LNCaP clone FGC (cell line): ENCODE data around the gene TDP1.

Experiments used
- DNase-seq: peaks from one replicate; pipeline ENCODE4 v3.0.0-alpha.2; 2011; ENCODE audit warnings: low read depth
- H3K4me3 ChIP-seq: 2 replicates; pipeline ENCODE4 v1.5.1; 2011; ENCODE audit warnings: mild to moderate bottlenecking, low read depth, low read length, control low read depth
- TF ChIP-seq, protein P1 (sequence below): IDR thresholded peaks from 2 replicates; pipeline ENCODE4 v1.5.1; 2012; ENCODE audit warnings: mild to moderate bottlenecking; ENCODE audit not compliant: control insufficient read depth, insufficient read depth; ENCODE audit errors: extremely low read depth

Gene TDP1

GRCh38 chr14:89911010-89911919 is 44.5 kb upstream of the TDP1 start:
- peak; percentile 48 for DNase-seq
- TF ChIP-seq, protein P1, sequence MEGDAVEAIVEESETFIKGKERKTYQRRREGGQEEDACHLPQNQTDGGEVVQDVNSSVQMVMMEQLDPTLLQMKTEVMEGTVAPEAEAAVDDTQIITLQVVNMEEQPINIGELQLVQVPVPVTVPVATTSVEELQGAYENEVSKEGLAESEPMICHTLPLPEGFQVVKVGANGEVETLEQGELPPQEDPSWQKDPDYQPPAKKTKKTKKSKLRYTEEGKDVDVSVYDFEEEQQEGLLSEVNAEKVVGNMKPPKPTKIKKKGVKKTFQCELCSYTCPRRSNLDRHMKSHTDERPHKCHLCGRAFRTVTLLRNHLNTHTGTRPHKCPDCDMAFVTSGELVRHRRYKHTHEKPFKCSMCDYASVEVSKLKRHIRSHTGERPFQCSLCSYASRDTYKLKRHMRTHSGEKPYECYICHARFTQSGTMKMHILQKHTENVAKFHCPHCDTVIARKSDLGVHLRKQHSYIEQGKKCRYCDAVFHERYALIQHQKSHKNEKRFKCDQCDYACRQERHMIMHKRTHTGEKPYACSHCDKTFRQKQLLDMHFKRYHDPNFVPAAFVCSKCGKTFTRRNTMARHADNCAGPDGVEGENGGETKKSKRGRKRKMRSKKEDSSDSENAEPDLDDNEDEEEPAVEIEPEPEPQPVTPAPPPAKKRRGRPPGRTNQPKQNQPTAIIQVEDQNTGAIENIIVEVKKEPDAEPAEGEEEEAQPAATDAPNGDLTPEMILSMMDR, result no peak
- peak overlapping the region; percentile 33 for H3K4me3 ChIP-seq

DNA sequence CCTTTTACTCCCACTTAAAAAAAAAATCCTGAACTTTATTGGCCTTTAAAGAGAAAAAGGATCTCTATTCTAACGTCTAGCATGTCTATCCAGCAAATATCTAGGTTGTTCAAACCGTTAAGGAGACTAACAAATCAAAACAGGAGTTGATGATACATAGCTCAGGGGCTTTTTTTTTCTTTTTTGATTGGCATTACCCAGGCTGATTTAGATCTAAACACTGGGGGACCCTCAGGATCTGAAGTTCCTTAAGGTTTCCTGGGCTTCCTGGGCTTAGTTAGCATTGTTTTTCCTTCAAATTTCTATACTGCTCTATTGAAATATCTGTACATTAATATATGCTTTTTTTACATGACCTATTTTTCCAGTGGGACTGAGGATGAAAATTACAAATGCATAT is 43.5 kb upstream of the TDP1 start:
- TF ChIP-seq, protein P1, result no peak
- H3K4me3 ChIP-seq, result no peak overlapping the region
- DNase-seq, result no peak

GRCh38 chr14:89912667-89913211 is 43.0 kb upstream of the TDP1 start:
- TF ChIP-seq, protein P1, result no peak

DNA sequence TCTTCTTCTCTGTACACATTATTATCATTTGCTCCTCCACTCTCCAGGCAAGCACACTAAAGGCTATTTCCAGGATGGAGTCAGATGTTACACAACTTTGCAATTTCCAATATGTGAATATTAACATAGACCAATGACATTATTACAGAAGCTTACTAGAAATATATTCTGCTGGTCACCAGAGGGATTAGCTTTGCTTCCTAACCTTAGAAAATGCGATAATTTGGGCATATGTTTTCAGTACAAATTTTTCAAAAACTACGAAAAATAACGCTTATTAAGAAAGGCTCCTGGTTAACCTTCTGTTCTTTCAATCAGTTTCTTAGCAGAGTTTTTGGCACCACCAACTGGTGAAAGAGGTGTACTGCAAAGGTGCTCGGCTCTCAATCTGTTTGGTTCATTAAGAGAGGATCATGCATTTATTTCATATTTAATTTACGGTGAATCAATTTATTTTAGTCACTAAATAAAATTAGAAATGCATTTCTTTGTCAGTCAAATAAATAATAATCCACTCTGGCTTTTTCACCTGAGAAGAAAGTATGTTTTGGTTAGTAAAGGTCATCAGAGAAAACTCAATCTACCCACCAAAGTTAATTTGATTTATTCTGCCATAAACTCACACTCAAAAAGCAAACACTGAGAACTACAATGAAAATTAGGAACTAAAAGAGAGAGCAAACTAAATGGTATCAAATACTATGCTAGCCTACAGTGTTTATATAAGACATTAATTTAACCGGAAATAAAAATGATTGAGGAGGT is 40.4 kb upstream of the TDP1 start:
- peak; percentile 33 for DNase-seq
- no peak overlapping the region for H3K4me3 ChIP-seq
- TF ChIP-seq, protein P1, result peak; percentile 79

More at GRCh38 chr14:89912667-89913211, 43.0 kb upstream of the TDP1 start:
- no peak for DNase-seq
- no peak overlapping the region for H3K4me3 ChIP-seq

DNA sequence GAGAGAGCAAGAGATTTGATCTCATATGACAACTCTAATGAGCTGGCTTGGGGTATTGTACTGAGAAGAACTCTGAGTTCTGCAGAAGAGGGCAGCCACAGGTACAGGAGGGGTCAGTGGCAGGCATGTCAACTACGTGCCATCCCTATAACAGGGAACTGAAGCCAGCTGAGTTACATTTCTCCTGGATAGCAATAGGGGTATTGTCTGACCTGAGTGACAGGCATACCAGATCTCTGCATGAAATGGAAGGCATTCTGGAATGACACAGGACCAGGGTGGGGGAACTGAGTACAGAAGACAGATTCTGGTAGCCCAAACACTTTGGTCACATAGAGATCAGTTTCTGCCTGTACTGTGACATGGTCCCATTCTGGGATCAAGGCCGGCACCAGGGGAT is 37.0 kb upstream of the TDP1 start:
- TF ChIP-seq, protein P1, result no peak
- no peak for DNase-seq
- H3K4me3 ChIP-seq, result no peak overlapping the region

- no peak for DNase-seq
- TF ChIP-seq, protein P1, result no peak
- H3K4me3 ChIP-seq, result no peak overlapping the region
These were observed 35.7 kb upstream of the TDP1 start for GRCh38 chr14:89920056-89920455.
